Measurements from ENCODE around the gene PPP3R1. TPM values are rescaled to one million over a fixed set of nuclear protein-coding genes. Genes with fewer than 3 reads are reported as not detected.

PPP3R1 gene
- polyA plus RNA-seq, 1 donor (not counting 4 experiments of a cell fraction or from before 2014, with no cell fraction given) = 21.6 TPM

DNA sequence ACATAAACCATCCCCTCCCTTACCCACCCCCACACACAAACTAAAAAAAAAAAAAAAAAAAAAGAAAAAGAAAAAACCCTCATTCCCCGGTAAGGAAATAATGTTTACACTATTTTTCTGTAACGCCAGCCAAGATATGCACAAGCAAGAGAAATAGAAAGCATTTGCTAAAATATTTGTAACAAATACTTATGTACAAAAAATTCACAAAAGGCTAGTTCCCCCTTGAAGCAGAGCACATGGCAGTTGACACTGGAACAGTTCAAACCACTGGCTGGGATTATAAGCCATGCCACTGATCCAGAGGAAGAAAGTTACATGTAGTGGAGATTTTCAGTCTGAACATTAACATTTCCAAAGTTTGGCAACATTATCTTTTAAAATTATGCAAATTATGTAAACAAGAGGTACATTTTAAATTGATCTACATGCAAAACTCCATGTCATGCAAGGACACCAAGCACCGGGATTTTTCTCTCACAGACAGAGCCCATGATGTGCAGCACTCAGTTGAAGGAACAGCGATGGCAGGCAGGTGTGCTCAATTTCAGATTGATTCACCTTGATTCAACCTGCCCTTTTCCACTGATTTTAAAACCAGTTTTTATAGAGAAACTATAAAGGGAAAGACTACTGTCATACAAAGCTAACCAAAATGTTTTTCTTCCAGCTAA is 73.2 kb downstream of the PPP3R1 start:
- Histone ChIP-seq H3K4me3 (ENCODE audit: control insufficient read depth in 2 of 3, extremely low read depth in 1 of 3, insufficient read depth in 2 of 3, low read depth in 1 of 3, low read length in 3 of 3) (no peak overlapping the region), H3K79me2 (ENCODE audit: control insufficient read depth, insufficient read depth, low read length) (peaks cover 6% of the 10 kb centered on the region), H3K4me2 (ENCODE audit: control insufficient read depth, extremely low read depth, insufficient read depth, low read depth, low read length) (no peak overlapping the region), H3K9me3 (ENCODE audit: control insufficient read depth, low read depth, low read length) (no peaks in the 10 kb centered on the region), H3K9ac (ENCODE audit: control insufficient read depth, extremely low read depth, insufficient read depth, low read length) (no peak overlapping the region), H2AFZ (ENCODE audit: control insufficient read depth, low read length) (no peak overlapping the region), H3K36me3 (ENCODE audit: control insufficient read depth in 2 of 2, extremely low read depth in 1 of 2, insufficient read depth in 2 of 2, low read length in 2 of 2) (peaks cover 13 to 23% of the 10 kb centered on the region in 2 experiments), H3K27ac (ENCODE audit: control insufficient read depth, insufficient read depth, low read length) (no peak overlapping the region), H3K4me1 (ENCODE audit: control insufficient read depth, extremely low read depth, insufficient read depth, low read length) (no peaks in the 10 kb centered on the region), H3K27me3 (ENCODE audit: control insufficient read depth, extremely low read depth, insufficient read depth, low read length) (no peaks in the 10 kb centered on the region), H4K20me1 (ENCODE audit: control insufficient read depth, extremely low read depth, insufficient read depth, low read length) (no peaks in the 10 kb centered on the region), H3K9me1 (ENCODE audit: control insufficient read depth, extremely low read depth, insufficient read depth, low read length) (no peaks in the 10 kb centered on the region)
- FAIRE-seq = no peak
- dilution Hi-C loops (cut with MboI; ENCODE audit: extremely low pct_ligation_motif_present, low sequenced_read_pairs) = no loop called here
- no peak for TF ChIP-seq EZH2 (IDR thresholded peaks at IDR 0.05; ENCODE audit: low read length)
- TF ChIP-seq CTCF (optimal IDR thresholded peaks at IDR 0.05 in 1 of 3, IDR thresholded peaks at IDR 0.05 in 1 of 3, conservative IDR thresholded peaks at IDR 0.05 in 1 of 3; ENCODE audit: extremely low read depth in 1 of 3, insufficient read depth in 2 of 3, low read length in 3 of 3) = no peak
- no peak for DNase-seq (ENCODE audit: low read depth, low spot score)

DNA sequence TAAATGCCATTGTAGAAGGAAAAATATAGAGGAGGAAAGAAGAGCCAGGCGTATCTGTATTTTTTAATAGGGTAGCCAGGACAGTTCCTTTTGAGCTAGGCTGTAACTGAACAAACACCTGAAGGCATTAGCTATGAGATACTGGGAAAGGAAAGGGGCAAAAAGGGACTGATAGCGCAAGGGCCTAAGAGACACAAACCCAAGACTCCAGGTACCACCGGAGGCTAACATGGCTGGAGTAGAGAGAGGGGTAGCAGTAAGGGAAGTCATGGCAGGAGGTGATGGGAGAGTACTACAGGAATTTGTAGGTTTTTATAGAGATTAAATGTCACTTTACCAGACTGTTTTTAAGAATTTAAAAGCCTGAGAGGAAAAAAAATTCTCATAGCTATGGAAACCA is 73.9 kb downstream of the PPP3R1 start:
- H3K4me2 ChIP-seq (ENCODE audit: control insufficient read depth, extremely low read depth, insufficient read depth, low read depth, low read length) = no peak overlapping the region
- H3K9me1 ChIP-seq (ENCODE audit: control insufficient read depth, extremely low read depth, insufficient read depth, low read length) = no peaks in the 10 kb centered on the region
- H3K9me3 ChIP-seq (ENCODE audit: control insufficient read depth, low read depth, low read length) = no peaks in the 10 kb centered on the region
- TF ChIP-seq CTCF (optimal IDR thresholded peaks at IDR 0.05 in 1 of 3, IDR thresholded peaks at IDR 0.05 in 1 of 3, conservative IDR thresholded peaks at IDR 0.05 in 1 of 3; ENCODE audit: extremely low read depth in 1 of 3, insufficient read depth in 2 of 3, low read length in 3 of 3) = no peak
- no peak for TF ChIP-seq EZH2 (IDR thresholded peaks at IDR 0.05; ENCODE audit: low read length)
- H3K27me3 ChIP-seq (ENCODE audit: control insufficient read depth, extremely low read depth, insufficient read depth, low read length) = no peaks in the 10 kb centered on the region
- H3K79me2 ChIP-seq (ENCODE audit: control insufficient read depth, insufficient read depth, low read length) = peaks cover 2% of the 10 kb centered on the region
- no peaks in the 10 kb centered on the region for H3K4me1 ChIP-seq (ENCODE audit: control insufficient read depth, extremely low read depth, insufficient read depth, low read length)
- H3K9ac ChIP-seq (ENCODE audit: control insufficient read depth, extremely low read depth, insufficient read depth, low read length) = no peak overlapping the region
- no peak overlapping the region for H3K27ac ChIP-seq (ENCODE audit: control insufficient read depth, insufficient read depth, low read length)
- H4K20me1 ChIP-seq (ENCODE audit: control insufficient read depth, extremely low read depth, insufficient read depth, low read length) = no peaks in the 10 kb centered on the region
- H3K4me3 ChIP-seq (ENCODE audit: control insufficient read depth in 2 of 3, extremely low read depth in 1 of 3, insufficient read depth in 2 of 3, low read depth in 1 of 3, low read length in 3 of 3) = no peak overlapping the region
- peaks cover 11 to 19% of the 10 kb centered on the region in 2 experiments for H3K36me3 ChIP-seq (ENCODE audit: control insufficient read depth in 2 of 2, extremely low read depth in 1 of 2, insufficient read depth in 2 of 2, low read length in 2 of 2)
- dilution Hi-C loops (cut with MboI; ENCODE audit: extremely low pct_ligation_motif_present, low sequenced_read_pairs) = no loop called here
- H2AFZ ChIP-seq (ENCODE audit: control insufficient read depth, low read length) = no peak overlapping the region
- no peak for DNase-seq (ENCODE audit: low read depth, low spot score)
- FAIRE-seq = no peak

Measured in keratinocyte (primary cell).